CD14-positive monocyte (primary cell): ENCODE data around the gene CNIH1. TPM values are rescaled to one million over a fixed set of nuclear protein-coding genes. Genes with fewer than 3 reads are reported as not detected.
A peak's percentile ranks its signal among the peaks of the same experiment; 100 is the strongest.

ENCODE experiments used
- DNase-seq, 3 donors: peaks; one replicate each; pipeline ENCODE4 v3.0.0-alpha.2; 2011 to 2022
- H2AFZ ChIP-seq: 2 replicates; pipeline ENCODE4 v1.6.0; 2012; ENCODE audit warnings: mild to moderate bottlenecking, low read depth, low read length, inconsistent platforms; ENCODE audit not compliant: insufficient read depth, poor library complexity, severe bottlenecking
- H3K27ac ChIP-seq, 2 donors: 1 replicate in 1 of 2; 2 replicates in 1 of 2; pipeline ENCODE4 v1.5.1; 2012 to 2013; ENCODE audit warnings: low read length in 2 of 2, control low read depth in 1 of 2, inconsistent platforms in 1 of 2, low read depth in 1 of 2, mild to moderate bottlenecking in 1 of 2
- H3K27me3 ChIP-seq, 2 donors: one replicate each; pipeline versions ENCODE4 v1.6.0 to v1.6.1; 2011 to 2013; ENCODE audit warnings: low read length in 2 of 2; ENCODE audit not compliant: control insufficient read depth in 2 of 2, insufficient read depth in 2 of 2
- H3K36me3 ChIP-seq, 2 donors: replicated peaks in 1 of 2; 1 replicate in 1 of 2; 2 replicates in 1 of 2; pipeline versions ENCODE4 v1.5.1 to v1.6.1; 2012 to 2013; ENCODE audit warnings: low read length in 2 of 2, control low read depth in 1 of 2, inconsistent platforms in 1 of 2, mild to moderate bottlenecking in 1 of 2; ENCODE audit not compliant: insufficient read depth in 2 of 2, control insufficient read depth in 1 of 2
- H3K4me1 ChIP-seq, 2 donors: 1 replicate in 1 of 2; 2 replicates in 1 of 2; pipeline versions ENCODE4 v1.5.1 to v1.6.1; 2012 to 2013; ENCODE audit warnings: low read length in 2 of 2, control low read depth in 1 of 2, inconsistent platforms in 1 of 2, mild to moderate bottlenecking in 1 of 2, moderate library complexity in 1 of 2; ENCODE audit not compliant: insufficient read depth in 2 of 2, control insufficient read depth in 1 of 2
- H3K4me2 ChIP-seq: replicated peaks from 2 replicates; pipeline ENCODE3; 2012; ENCODE audit warnings: low read length, moderate library complexity, mild to moderate bottlenecking; ENCODE audit not compliant: poor library complexity, severe bottlenecking; ENCODE audit errors: extremely low read depth
- H3K4me3 ChIP-seq, 3 experiments: fragments of 200-600 bp in 1 of 3; sonication (generic) in 1 of 3; replicated peaks in 1 of 3; 1 replicate in 2 of 3; 2 replicates in 1 of 3; pipeline ENCODE4 v1.5.1; 2011 to 2013; ENCODE audit warnings: low read length in 3 of 3, mild to moderate bottlenecking in 3 of 3, control low read depth in 2 of 3, low read depth in 2 of 3, inconsistent platforms in 1 of 3, moderate library complexity in 1 of 3
- H3K79me2 ChIP-seq: 2 replicates; pipeline ENCODE4 v1.6.0; 2012; ENCODE audit warnings: mild to moderate bottlenecking, control low read depth, inconsistent platforms, low read length, moderate library complexity; ENCODE audit not compliant: insufficient read depth
- H3K9ac ChIP-seq: 2 replicates; pipeline ENCODE4 v1.6.0; 2017; ENCODE audit warnings: low read length, mild to moderate bottlenecking; ENCODE audit not compliant: insufficient read depth, poor library complexity, severe bottlenecking
- H3K9me3 ChIP-seq, 2 donors: replicated peaks in 1 of 2; 1 replicate in 1 of 2; 2 replicates in 1 of 2; pipeline versions ENCODE4 v1.5.1 to v1.6.1; 2012 to 2013; ENCODE audit warnings: low read length in 2 of 2, control low read depth in 1 of 2; ENCODE audit not compliant: control insufficient read depth in 1 of 2, insufficient read depth in 1 of 2
- H4K20me1 ChIP-seq: 2 replicates; pipeline ENCODE4 v1.6.0; 2012; ENCODE audit warnings: mild to moderate bottlenecking, low read length, control low read depth, moderate library complexity; ENCODE audit not compliant: insufficient read depth
- H3K27ac Mint-ChIP-seq, 7 donors: one replicate each; pipeline ENCODE4 v1.8.0; 2020; ENCODE audit warnings: mild to moderate bottlenecking in 7 of 7, mixed read lengths in 7 of 7, moderate library complexity in 6 of 7, inconsistent platforms in 2 of 7
- H3K27me3 Mint-ChIP-seq, 3 donors: one replicate each; pipeline ENCODE4 v1.8.0; 2021 to 2022; ENCODE audit warnings: low read depth in 3 of 3, mild to moderate bottlenecking in 3 of 3, mixed read lengths in 3 of 3, moderate library complexity in 3 of 3, inconsistent platforms in 1 of 3
- H3K36me3 Mint-ChIP-seq, 2 donors: one replicate each; pipeline ENCODE4 v1.8.0; 2020; ENCODE audit warnings: mixed read lengths in 2 of 2, inconsistent platforms in 1 of 2, mild to moderate bottlenecking in 1 of 2
- H3K4me1 Mint-ChIP-seq: one replicate; pipeline ENCODE4 v1.8.0; 2020; ENCODE audit warnings: mild to moderate bottlenecking, mixed read lengths
- H3K4me3 Mint-ChIP-seq, 2 donors: one replicate each; pipeline ENCODE4 v1.8.0; 2020; ENCODE audit warnings: mild to moderate bottlenecking in 2 of 2, mixed read lengths in 2 of 2, moderate library complexity in 1 of 2
- H3K9me3 Mint-ChIP-seq, 7 donors: one replicate each; pipeline ENCODE4 v1.8.0; 2020 to 2022; ENCODE audit warnings: mixed read lengths in 7 of 7, mild to moderate bottlenecking in 6 of 7, moderate library complexity in 6 of 7, inconsistent platforms in 2 of 7
- WGBS: methylation state at CpG from one replicate; pipeline ENCODE4 v1.1.5; 2013; ENCODE audit warnings: missing lambda C conversion rate; ENCODE audit not compliant: insufficient coverage; 5-methylcytosine and 5-hydroxymethylcytosine counted together
- intact Hi-C, 2 donors: fragments of 100-400 bp; cut with micrococcal nuclease; formaldehyde crosslinking; loops; one replicate each; pipeline versions ENCODE4 v1.15.0 to v1.15.1; 2023
- polyA plus RNA-seq, 3 donors: library from polyadenylated mRNA; depleted of rRNA in 1 of 3; unstranded in 2 of 3; stranded (reverse) in 1 of 3; fragments of 300-500 nt in 2 of 3; fragments of >200 nt in 1 of 3; fragmentation: Illumina TruSeq in 2 of 3; gene quantifications; 1 replicate in 2 of 3; 2 replicates in 1 of 3; pipeline ENCODE4 v1.2.3, GENCODE V29; 2012 to 2021
- TF ChIP-seq, protein P1 (sequence below): fragments of 200-600 bp; IDR thresholded peaks from one replicate; pipeline ENCODE4 v1.8.0; 2022; ENCODE audit warnings: antibody characterized with exemption, mild to moderate bottlenecking

CNIH1 gene
- polyA plus RNA-seq, 3 donors = 109 to 162 (median 138) TPM

- H3K79me2 ChIP-seq = peaks cover 70% of the 10 kb centered on the region
- peak overlapping the region; percentile 92 for H2AFZ ChIP-seq
- peaks cover 52 to 72% of the 10 kb centered on the region in 2 donors for H3K4me1 ChIP-seq
- peak overlapping the region; percentile 86 to 92 for H3K4me3 Mint-ChIP-seq
- peak overlapping the region; percentile 97 for H3K4me2 ChIP-seq
- intact Hi-C loops = loop anchor here (5.0 kb wide), 3 partner anchors 35 to 90 kb away; partner anchors contain the start of gene CDKN3 (in 1 of the 2)
- H3K9me3 ChIP-seq = no peaks in the 10 kb centered on the region
- 65% methylated on average over 2 of the region's 4 CpGs for WGBS
- peaks cover 0 to 2% (median 1%) of the 10 kb centered on the region in 3 donors for H3K27me3 Mint-ChIP-seq
- peak overlapping the region; percentile 88 to 95 (median 93) for H3K27ac Mint-ChIP-seq
- H3K27ac ChIP-seq = peak overlapping the region in 1 of 2 donors; percentile 93
- peaks cover 23% of the 10 kb centered on the region for H4K20me1 ChIP-seq
- H3K4me3 ChIP-seq = peak overlapping the region; percentile 70 to 90 (median 73)
- H3K36me3 Mint-ChIP-seq = peaks cover 8 to 21% of the 10 kb centered on the region in 2 donors
- no peak for DNase-seq
- H3K9ac ChIP-seq = peak overlapping the region; percentile 92
- H3K27me3 ChIP-seq = no peaks in the 10 kb centered on the region
- peaks cover 73% of the 10 kb centered on the region for H3K4me1 Mint-ChIP-seq
- H3K9me3 Mint-ChIP-seq = peaks cover 0 to 3% (median 0%) of the 10 kb centered on the region in 7 donors
- TF ChIP-seq, protein P1, sequence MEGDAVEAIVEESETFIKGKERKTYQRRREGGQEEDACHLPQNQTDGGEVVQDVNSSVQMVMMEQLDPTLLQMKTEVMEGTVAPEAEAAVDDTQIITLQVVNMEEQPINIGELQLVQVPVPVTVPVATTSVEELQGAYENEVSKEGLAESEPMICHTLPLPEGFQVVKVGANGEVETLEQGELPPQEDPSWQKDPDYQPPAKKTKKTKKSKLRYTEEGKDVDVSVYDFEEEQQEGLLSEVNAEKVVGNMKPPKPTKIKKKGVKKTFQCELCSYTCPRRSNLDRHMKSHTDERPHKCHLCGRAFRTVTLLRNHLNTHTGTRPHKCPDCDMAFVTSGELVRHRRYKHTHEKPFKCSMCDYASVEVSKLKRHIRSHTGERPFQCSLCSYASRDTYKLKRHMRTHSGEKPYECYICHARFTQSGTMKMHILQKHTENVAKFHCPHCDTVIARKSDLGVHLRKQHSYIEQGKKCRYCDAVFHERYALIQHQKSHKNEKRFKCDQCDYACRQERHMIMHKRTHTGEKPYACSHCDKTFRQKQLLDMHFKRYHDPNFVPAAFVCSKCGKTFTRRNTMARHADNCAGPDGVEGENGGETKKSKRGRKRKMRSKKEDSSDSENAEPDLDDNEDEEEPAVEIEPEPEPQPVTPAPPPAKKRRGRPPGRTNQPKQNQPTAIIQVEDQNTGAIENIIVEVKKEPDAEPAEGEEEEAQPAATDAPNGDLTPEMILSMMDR = no peak
- peaks cover under 1 to 6% of the 10 kb centered on the region in 2 donors for H3K36me3 ChIP-seq
Measured at GRCh38 chr14:54487771-54488170, 46.6 kb upstream of the CNIH1 start.

DNA sequence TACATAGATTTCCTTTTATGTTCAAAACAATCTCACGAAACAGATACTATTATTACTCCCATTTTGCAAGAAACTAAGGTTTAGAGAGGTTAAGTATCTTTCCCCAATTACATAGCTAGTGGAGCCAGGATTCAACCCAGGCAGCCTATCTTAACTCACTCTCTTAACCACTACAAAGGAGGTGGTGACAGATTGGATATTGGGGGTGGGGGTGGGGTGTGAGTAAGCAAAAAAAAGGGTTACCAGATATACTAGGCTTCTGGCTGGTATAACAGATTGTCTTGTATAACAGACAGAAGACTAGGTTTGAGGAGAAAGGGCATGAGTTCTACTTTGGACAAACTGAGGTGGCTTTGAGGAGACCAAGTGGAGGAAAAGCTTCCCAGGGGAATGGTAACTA lies 45.5 kb upstream of the CNIH1 start:
- H3K36me3 ChIP-seq = peaks cover 10 to 17% of the 10 kb centered on the region in 2 donors
- peak overlapping the region in 1 of 2 donors; percentile 40 for H3K27ac ChIP-seq
- intact Hi-C loops = loop anchor here (5.0 kb wide), 3 partner anchors 34 to 89 kb away; partner anchors contain the start of gene CDKN3 (in 1 of the 2)
- H3K27ac Mint-ChIP-seq = peak overlapping the region in 3 of 7 donors; percentile 18 to 86 (median 46)
- peaks cover 52 to 72% of the 10 kb centered on the region in 2 donors for H3K4me1 ChIP-seq
- H3K9me3 Mint-ChIP-seq = peaks cover 0 to 3% (median 0%) of the 10 kb centered on the region in 7 donors
- H3K36me3 Mint-ChIP-seq = peaks cover 16 to 31% of the 10 kb centered on the region in 2 donors
- H2AFZ ChIP-seq = no peak overlapping the region
- no peak overlapping the region for H3K4me3 Mint-ChIP-seq
- H3K27me3 Mint-ChIP-seq = peaks cover 0 to 2% (median 1%) of the 10 kb centered on the region in 3 donors
- DNase-seq = no peak
- peaks cover 81% of the 10 kb centered on the region for H3K79me2 ChIP-seq
- H3K4me2 ChIP-seq = no peak overlapping the region
- H3K9me3 ChIP-seq = no peaks in the 10 kb centered on the region
- H3K9ac ChIP-seq = no peak overlapping the region
- no peak overlapping the region for H3K4me3 ChIP-seq
- TF ChIP-seq, protein P1 = no peak
- H3K27me3 ChIP-seq = no peaks in the 10 kb centered on the region
- peaks cover 73% of the 10 kb centered on the region for H3K4me1 Mint-ChIP-seq
- H4K20me1 ChIP-seq = peaks cover 33% of the 10 kb centered on the region
- WGBS = no CpG with 5 or more reads among the region's 1 CpG
